Activated CD4-positive, alpha-beta T cell treated with anti-CD3 and anti-CD28 coated beads, Interleukin-2, amount 10 ng/mL, durations not matched to agents 24 days and 14 days (primary cell): Measurements from ENCODE around the gene SLC35G4. TPM values are rescaled to one million over a fixed set of nuclear protein-coding genes. Genes with fewer than 3 reads are reported as not detected.
"Not testable (repeated sequence)": the region's sequence is repeated elsewhere in the genome, so short reads cannot be mapped to it uniquely, and the experiment has no call there.

Source experiments
- DNase-seq: peaks from one replicate; pipeline ENCODE4 v3.0.0; 2022
- H3K27ac Mint-ChIP-seq: one replicate; pipeline ENCODE4 v1.8.0; 2022; ENCODE audit warnings: mild to moderate bottlenecking, mixed read lengths
- H3K27me3 Mint-ChIP-seq: one replicate; pipeline ENCODE4 v1.8.0; 2022; ENCODE audit warnings: mixed read lengths
- H3K36me3 Mint-ChIP-seq: one replicate; pipeline ENCODE4 v1.8.0; 2022; ENCODE audit warnings: low read depth, mild to moderate bottlenecking, mixed read lengths
- H3K4me1 Mint-ChIP-seq: one replicate; pipeline ENCODE4 v1.8.0; 2021; ENCODE audit warnings: mixed read lengths
- H3K4me3 Mint-ChIP-seq: one replicate; pipeline ENCODE4 v1.8.0; 2022; ENCODE audit warnings: mild to moderate bottlenecking, moderate library complexity, mixed read lengths
- H3K9me3 Mint-ChIP-seq: one replicate; pipeline ENCODE4 v1.8.0; 2021; ENCODE audit warnings: mixed read lengths
- intact Hi-C: fragments of 100-400 bp; cut with micrococcal nuclease; formaldehyde crosslinking; loops from one replicate; pipeline ENCODE4 v1.15.1; 2023
- total RNA-seq: library from RNA; stranded (reverse); gene quantifications from 2 replicates; pipeline ENCODE4 v1.2.3, GENCODE V29; 2022

The SLC35G4 gene
- total RNA-seq, 1 donor from 2014 or later = not detected

DNA sequence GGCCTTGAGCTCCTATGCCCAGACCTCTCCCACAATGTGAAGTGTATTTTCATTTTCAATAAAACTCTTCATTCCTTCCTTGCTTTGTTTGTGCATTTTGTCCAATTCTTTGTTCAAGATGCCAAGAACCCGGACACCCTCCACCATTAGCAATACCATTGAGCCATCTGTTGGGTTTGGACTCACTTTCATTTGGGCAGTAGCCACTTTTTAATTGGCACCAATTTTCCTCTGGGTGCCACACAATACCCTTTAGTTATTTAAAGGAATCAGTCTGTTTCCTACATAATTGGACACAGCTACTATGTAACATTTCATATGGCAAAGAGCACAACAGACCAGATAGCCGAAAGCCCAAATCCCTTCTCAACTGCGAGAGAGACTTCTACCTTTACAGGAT, 22.5 kb upstream of the SLC35G4 start:
- Mint-ChIP-seq H3K36me3 (no peaks in the 10 kb centered on the region), H3K27me3 (peaks cover 16% of the 10 kb centered on the region), H3K4me1 (peaks cover 16% of the 10 kb centered on the region), H3K4me3 (no peak overlapping the region), H3K9me3 (peaks cover 4% of the 10 kb centered on the region), H3K27ac (no peak overlapping the region)
- intact Hi-C loops = no loop called here
- DNase-seq = peak; percentile 31

DNA sequence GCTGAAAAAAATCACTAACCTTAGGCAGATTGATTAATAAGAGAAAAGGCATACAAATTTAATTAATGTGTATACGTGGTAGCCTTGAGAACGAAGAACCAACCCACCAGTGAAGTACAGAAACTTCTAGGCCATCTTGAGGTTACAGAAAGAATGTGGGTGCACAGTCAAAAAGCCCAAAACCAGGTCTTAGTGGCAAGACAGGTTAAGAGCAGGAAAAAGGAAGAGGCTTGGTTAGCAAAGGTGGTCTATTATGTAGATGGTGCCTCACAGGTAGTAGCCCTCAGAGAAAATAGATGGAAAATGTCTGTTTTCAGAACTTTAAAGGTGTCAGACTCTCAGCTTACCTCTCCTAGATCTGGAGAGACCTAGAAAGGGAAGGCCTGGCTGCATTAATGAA, 22.0 kb upstream of the SLC35G4 start:
- no peaks in the 10 kb centered on the region for H3K36me3 Mint-ChIP-seq
- H3K4me3 Mint-ChIP-seq = no peak overlapping the region
- no peak overlapping the region for H3K27ac Mint-ChIP-seq
- intact Hi-C loops = no loop called here
- H3K9me3 Mint-ChIP-seq = peaks cover 4% of the 10 kb centered on the region
- H3K4me1 Mint-ChIP-seq = peaks cover 16% of the 10 kb centered on the region
- H3K27me3 Mint-ChIP-seq = peaks cover 17% of the 10 kb centered on the region
- peak; percentile 59 for DNase-seq

DNA sequence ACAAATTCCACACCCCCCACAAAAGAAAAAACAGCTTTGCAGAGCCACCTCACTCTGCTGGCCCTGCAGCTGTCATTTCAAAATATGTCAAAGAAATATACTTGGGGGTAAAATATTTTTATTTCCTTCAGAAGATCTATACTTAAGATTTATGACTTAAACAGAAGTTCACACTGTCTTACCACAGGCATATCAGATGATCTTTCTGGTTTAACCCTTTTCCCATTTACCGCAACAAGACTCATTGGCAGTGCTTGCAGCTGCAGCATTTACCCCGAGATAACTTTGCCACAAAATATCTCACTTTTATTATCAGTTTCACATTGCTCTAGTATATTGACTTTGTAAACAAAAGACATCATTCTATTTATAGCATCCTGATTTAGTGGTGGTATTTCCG, 21.6 kb upstream of the SLC35G4 start:
- intact Hi-C loops = no loop called here
- DNase-seq = peak; percentile 60
- Mint-ChIP-seq H3K36me3 (no peaks in the 10 kb centered on the region), H3K4me3 (no peak overlapping the region), H3K27ac (no peak overlapping the region), H3K27me3 (peaks cover 17% of the 10 kb centered on the region), H3K4me1 (peaks cover 16% of the 10 kb centered on the region), H3K9me3 (peaks cover 4% of the 10 kb centered on the region)

DNA sequence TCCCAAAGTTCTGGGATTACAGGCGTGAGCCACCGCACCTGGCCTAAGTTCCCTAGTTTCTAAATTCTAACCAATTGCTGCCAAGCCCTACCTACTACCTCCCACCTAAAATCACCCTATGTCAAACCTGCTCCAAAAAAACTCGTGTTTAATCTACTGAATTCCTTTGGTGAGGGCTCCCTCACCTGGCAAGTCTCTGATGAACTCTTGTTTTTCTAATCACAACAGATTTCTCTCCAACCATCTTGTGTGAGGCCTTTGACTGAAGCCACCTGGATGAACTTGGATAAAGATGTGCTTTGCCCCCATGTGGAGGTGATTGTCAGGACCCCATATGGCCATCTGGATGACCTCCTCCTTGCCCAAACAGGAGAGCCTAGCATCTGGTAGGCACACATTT, 17.4 kb upstream of the SLC35G4 start:
- no peaks in the 10 kb centered on the region for H3K9me3 Mint-ChIP-seq
- no peak overlapping the region for H3K27ac Mint-ChIP-seq
- H3K4me3 Mint-ChIP-seq = no peak overlapping the region
- H3K27me3 Mint-ChIP-seq = peaks cover 13% of the 10 kb centered on the region
- no peak for DNase-seq
- H3K4me1 Mint-ChIP-seq = peaks cover 12% of the 10 kb centered on the region
- no peaks in the 10 kb centered on the region for H3K36me3 Mint-ChIP-seq
- intact Hi-C loops = no loop called here

DNA sequence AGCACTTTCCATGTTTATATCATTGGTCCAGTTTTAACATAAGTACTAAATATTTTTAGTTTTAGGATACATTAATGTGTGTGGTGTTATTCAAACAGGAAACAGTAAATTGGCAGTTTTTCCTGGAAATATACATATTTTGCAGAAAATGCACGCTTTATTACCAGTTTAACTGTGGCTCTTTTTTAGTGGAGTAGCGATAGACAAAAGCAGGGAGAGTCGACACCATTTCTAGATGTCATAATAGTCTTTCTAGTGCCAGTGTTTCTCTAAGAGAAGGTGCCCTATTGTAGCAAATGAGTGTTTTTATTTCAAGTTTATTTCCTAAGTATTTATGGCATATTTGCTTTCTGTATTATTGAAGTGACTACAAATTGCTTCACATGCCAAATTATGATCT, 9.1 kb upstream of the SLC35G4 start:
- H3K9me3 Mint-ChIP-seq = peaks cover 3% of the 10 kb centered on the region
- no peaks in the 10 kb centered on the region for H3K36me3 Mint-ChIP-seq
- peaks cover 21% of the 10 kb centered on the region for H3K27me3 Mint-ChIP-seq
- H3K27ac Mint-ChIP-seq = no peak overlapping the region
- no peak overlapping the region for H3K4me3 Mint-ChIP-seq
- peak; percentile 2 for DNase-seq
- intact Hi-C loops = no loop called here
- H3K4me1 Mint-ChIP-seq = no peaks in the 10 kb centered on the region

DNA sequence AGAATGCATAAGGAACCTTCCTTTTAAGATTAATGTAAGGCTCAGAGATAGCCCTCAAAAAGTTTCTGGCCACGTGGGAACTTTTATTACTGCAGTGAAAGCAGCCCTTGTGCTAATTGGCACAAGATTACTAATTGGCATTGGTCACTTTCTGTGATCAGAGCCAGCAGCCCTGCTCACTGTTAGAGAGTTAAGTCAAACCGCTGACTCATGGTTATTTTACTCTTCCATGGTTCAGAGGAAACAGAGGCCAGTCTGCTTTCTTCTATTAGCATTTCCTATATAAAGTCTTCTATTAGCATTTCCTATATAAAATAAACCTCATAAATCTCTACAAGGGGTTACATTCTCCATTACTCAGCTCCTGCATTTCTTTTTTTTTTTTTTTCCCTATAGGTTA, 1.5 kb upstream of the SLC35G4 start:
- no peak for DNase-seq
- H3K36me3 Mint-ChIP-seq = no peaks in the 10 kb centered on the region
- no peaks in the 10 kb centered on the region for H3K4me1 Mint-ChIP-seq
- H3K4me3 Mint-ChIP-seq = no peak overlapping the region
- H3K27ac Mint-ChIP-seq = no peak overlapping the region
- H3K9me3 Mint-ChIP-seq = no peaks in the 10 kb centered on the region
- intact Hi-C loops = no loop called here
- peaks cover 11% of the 10 kb centered on the region for H3K27me3 Mint-ChIP-seq

DNA sequence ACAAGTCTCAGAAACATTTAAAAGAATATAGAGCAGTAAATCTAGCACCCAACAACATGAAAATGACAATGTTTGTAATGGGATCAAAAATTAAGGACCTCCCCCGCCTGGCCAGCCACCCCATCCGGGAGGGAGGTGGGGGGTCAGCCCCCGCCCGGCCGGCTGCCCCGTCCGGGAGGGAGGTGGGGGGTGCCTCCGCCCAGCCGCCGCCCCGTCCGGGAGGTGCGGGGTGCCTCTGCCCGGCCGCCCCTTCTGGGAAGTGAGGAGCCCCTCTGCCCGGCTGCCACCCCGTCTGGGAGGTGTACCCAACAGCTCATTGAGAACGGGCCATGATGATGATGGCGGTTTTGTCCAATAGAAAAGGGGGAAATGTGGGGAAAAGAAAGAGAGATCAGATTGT, 778 bp upstream of the SLC35G4 start:
- DNase-seq, intact Hi-C loops, H3K27ac Mint-ChIP-seq, H3K9me3 Mint-ChIP-seq, H3K27me3 Mint-ChIP-seq, H3K4me1 Mint-ChIP-seq, H3K4me3 Mint-ChIP-seq, H3K36me3 Mint-ChIP-seq: not testable (repeated sequence)

DNA sequence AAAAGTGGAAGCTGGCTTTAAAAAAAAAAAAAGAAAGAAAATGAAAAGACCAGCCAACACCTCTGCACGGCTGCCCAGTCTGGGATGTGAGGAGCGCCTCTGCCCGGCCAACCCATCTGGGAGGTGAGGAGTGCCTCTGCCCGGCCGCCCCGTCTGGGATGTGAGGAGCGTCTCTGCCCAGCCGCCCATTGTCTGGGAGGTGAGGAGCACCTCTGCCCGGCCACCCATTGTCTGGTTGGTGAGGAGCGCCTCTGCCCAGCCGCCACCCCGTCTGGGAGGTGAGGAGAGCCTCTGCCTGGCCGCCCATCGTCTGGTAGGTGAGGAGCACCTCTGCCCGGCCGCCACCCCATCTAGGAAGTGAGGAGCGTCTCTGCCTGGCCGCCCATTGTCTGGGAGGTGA, 3.7 kb downstream of the SLC35G4 start:
- H3K36me3 Mint-ChIP-seq, H3K27me3 Mint-ChIP-seq, H3K4me3 Mint-ChIP-seq, intact Hi-C loops, H3K9me3 Mint-ChIP-seq, H3K27ac Mint-ChIP-seq, H3K4me1 Mint-ChIP-seq, DNase-seq: not testable (repeated sequence)

DNA sequence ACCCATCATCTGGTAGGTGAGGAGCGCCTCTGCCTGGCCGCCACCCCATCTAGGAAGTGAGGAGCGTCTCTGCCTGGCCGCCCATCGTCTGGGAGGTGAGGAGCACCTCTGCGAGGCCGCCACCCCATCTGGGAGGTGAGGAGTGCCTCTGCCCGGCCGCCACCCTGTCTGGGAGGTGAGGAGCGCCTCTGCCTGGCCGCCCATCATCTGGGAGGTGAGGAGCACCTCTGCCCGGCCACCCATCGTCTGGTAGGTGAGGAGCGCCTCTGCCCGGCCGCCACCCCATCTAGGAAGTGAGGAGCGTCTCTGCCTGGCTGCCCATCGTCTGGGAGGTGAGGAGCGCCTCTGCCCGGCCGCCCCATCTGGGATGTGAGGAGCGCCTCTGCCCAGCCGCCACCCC, 4.2 kb downstream of the SLC35G4 start:
- H3K4me3 Mint-ChIP-seq, H3K9me3 Mint-ChIP-seq, H3K27me3 Mint-ChIP-seq, H3K36me3 Mint-ChIP-seq, intact Hi-C loops, DNase-seq, H3K27ac Mint-ChIP-seq, H3K4me1 Mint-ChIP-seq: not testable (repeated sequence)

DNA sequence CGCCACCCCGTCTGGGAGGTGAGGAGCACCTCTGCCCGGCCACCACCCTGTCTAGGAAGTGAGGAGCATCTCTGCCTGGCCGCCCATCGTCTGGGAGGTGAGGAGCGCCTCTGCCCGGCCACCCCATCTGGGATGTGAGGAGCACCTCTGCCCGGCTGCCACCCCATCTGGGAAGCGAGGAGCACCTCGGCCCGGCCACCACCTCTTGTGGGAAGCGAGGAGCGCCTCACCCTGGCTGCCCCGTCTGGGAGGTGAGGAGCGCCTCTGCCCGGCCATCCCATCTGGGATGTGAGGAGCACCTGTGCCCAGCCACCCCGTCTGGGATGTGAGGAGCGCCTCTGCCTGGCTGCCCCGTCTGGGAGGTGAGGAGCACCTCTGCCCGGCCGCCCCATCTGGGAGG, 4.6 kb downstream of the SLC35G4 start:
- H3K9me3 Mint-ChIP-seq, intact Hi-C loops, DNase-seq, H3K4me1 Mint-ChIP-seq, H3K27ac Mint-ChIP-seq, H3K4me3 Mint-ChIP-seq, H3K27me3 Mint-ChIP-seq, H3K36me3 Mint-ChIP-seq: not testable (repeated sequence)

DNA sequence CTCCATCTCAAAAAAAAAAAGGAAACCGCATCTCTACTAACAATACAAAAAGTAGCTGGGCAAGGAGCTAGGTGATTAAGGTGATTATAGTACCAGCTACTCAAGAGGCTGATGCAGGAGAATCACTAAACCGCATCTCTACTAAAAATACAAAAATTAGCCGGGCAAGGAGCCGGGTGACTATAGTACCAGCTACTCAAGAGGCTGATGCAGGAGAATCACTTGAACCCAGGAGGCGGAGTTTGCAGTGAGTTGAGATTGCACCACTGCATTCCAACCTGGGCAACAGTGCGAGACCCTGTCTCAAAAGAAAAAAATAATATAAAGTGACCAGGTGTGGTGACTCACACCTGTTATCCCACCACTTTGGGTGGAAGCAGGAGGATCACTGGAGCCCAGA, 5.6 kb downstream of the SLC35G4 start:
- not testable (repeated sequence) for H3K27ac Mint-ChIP-seq, H3K27me3 Mint-ChIP-seq

DNA sequence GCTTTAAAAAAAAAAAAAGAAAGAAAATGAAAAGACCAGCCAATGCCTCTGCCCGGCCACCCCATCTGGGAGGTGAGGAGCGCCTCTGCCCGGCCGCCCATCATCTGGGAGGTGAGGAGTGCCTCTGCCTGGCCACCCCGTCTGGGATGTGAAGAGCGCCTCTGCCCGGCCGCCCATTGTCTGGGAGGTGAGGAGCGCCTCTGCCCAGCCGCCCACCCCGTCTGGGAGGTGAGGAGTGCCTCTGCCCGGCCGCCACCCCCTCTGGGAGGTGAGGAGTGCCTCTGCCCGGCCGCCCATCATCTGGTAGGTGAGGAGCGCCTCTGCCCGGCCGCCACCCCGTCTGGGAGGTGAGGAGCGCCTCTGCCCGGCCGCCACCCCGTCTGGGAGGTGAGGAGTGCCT, 37.9 kb downstream of the SLC35G4 start:
- H3K27ac Mint-ChIP-seq, intact Hi-C loops, H3K9me3 Mint-ChIP-seq, H3K4me3 Mint-ChIP-seq, H3K36me3 Mint-ChIP-seq, H3K27me3 Mint-ChIP-seq, DNase-seq, H3K4me1 Mint-ChIP-seq: not testable (repeated sequence)

More for the DNA sequence above, 5.6 kb downstream of the SLC35G4 start:
- H3K36me3 Mint-ChIP-seq, H3K4me3 Mint-ChIP-seq, H3K9me3 Mint-ChIP-seq, H3K4me1 Mint-ChIP-seq, DNase-seq, intact Hi-C loops: not testable (repeated sequence)

DNA sequence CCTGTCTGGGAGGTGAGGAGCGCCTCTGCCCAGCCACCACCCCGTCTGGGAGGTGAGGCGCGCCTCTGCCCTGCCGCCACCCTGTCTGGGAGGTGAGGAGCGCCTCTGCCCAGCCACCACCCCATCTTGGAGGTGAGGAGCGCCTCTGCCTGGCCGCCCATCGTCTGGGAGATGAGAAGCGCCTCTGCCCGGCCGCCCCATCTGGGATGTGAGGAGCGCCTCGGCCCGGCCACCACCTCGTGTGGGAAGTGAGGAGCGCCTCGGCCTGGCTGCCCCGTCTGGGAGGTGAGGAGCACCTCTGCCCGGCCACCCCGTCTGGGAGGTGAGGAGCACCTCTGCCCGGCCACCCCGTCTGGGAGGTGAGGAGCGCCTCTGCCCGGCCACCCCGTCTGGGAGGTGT, 38.4 kb downstream of the SLC35G4 start:
- not testable (repeated sequence) for H3K4me3 Mint-ChIP-seq

DNA sequence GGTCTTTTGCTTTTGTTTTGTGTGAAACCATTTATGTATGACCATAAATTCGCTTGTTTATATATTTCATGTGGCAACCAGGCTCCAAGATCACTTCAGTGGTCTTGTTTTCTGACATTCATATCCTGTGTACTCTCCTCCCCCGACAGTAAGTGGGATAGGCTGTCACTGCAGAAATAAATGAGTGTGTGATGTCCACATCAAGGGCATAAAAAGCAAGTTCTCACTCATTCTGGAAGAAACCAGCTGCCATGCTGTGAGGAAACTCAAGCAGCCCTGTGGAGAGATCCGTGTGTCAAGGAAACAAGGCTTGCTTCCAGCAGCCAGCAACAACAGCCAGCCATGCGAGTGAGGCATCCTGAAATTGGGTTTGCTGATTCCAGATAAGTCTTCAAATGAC, 40.4 kb downstream of the SLC35G4 start:
- Mint-ChIP-seq H3K9me3 (peaks cover 3% of the 10 kb centered on the region), H3K4me3 (no peak overlapping the region), H3K36me3 (no peaks in the 10 kb centered on the region), H3K4me1 (no peaks in the 10 kb centered on the region), H3K27me3 (peaks cover 8% of the 10 kb centered on the region), H3K27ac (no peak overlapping the region)
- intact Hi-C loops = no loop called here
- DNase-seq = peak; percentile 21

More for the DNA sequence above, 38.4 kb downstream of the SLC35G4 start:
- H3K27ac Mint-ChIP-seq, H3K9me3 Mint-ChIP-seq, DNase-seq, H3K36me3 Mint-ChIP-seq, intact Hi-C loops, H3K27me3 Mint-ChIP-seq, H3K4me1 Mint-ChIP-seq: not testable (repeated sequence)

DNA sequence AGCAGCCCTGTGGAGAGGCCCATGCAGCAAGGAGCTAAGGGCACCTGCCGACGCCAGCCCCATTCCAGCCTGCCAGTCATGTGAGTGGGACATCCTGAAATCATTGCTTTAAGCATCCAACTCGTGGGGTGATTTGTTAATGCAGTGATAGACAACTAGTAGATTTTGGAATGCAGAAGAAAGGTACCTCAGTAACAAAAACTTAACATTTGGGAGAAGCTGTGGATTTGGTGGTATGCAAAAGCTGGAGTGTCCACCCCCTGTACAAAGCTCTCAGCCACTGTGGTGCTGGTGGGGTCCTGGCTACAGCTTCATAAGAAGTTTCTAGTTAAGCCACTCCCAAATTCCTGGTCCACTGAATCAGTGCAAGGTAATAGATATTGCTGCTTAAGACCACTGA, 42.5 kb downstream of the SLC35G4 start:
- peak; percentile 40 for DNase-seq
- intact Hi-C loops = no loop called here
- Mint-ChIP-seq H3K9me3 (peaks cover 3% of the 10 kb centered on the region), H3K27me3 (peaks cover 14% of the 10 kb centered on the region), H3K36me3 (no peaks in the 10 kb centered on the region), H3K4me1 (peaks cover 3% of the 10 kb centered on the region), H3K27ac (no peak overlapping the region), H3K4me3 (no peak overlapping the region)
